Left ventricle myocardium inferior (tissue), 1 donor: ENCODE measurements around the gene ABLIM1. TPM values are rescaled to one million over a fixed set of nuclear protein-coding genes. Genes with fewer than 3 reads are reported as not detected.

ENCODE experiments used
- DNase-seq: peaks from one replicate; pipeline ENCODE4 v3.0.0-alpha.2; 2020
- H3K27ac ChIP-seq: fragments of 200-600 bp; replicated peaks from 2 replicates; pipeline ENCODE4 v1.8.0; 2021
- H3K27me3 ChIP-seq: fragments of 200-600 bp; 2 replicates; pipeline ENCODE4 v1.8.0; 2021; ENCODE audit warnings: low read depth
- H3K36me3 ChIP-seq: fragments of 200-600 bp; 2 replicates; pipeline ENCODE4 v1.8.0; 2021
- H3K4me1 ChIP-seq: fragments of 200-600 bp; 2 replicates; pipeline ENCODE4 v1.8.0; 2021
- H3K4me3 ChIP-seq: fragments of 200-600 bp; 2 replicates; pipeline ENCODE4 v1.8.0; 2021; ENCODE audit warnings: mild to moderate bottlenecking, moderate library complexity
- H3K9me3 ChIP-seq: fragments of 200-600 bp; replicated peaks from 2 replicates; pipeline ENCODE4 v1.8.0; 2021
- CTCF ChIP-seq: fragments of 200-600 bp; IDR thresholded peaks from 2 replicates; pipeline ENCODE4 v1.8.0; 2021; ENCODE audit warnings: antibody characterized with exemption, mild to moderate bottlenecking, borderline replicate concordance
- intact Hi-C: fragments of 100-400 bp; cut with micrococcal nuclease; formaldehyde crosslinking; loops from one replicate; pipeline ENCODE4 v1.11.0; 2022
- total RNA-seq: library from RNA; stranded (reverse); fragmentation: NEBNext Ultra II Directional; extraction: Animal tissue kit (Norgen Biotek cat#: 25700); gene quantifications from one replicate; pipeline ENCODE4 v1.2.1, GENCODE V29; 2021
- donor health status: DM: no; HTN: yes; CAD: no; lungs with severe emphysema.

The ABLIM1 gene
- total RNA-seq, 1 donor from 2014 or later: 674 TPM

DNA sequence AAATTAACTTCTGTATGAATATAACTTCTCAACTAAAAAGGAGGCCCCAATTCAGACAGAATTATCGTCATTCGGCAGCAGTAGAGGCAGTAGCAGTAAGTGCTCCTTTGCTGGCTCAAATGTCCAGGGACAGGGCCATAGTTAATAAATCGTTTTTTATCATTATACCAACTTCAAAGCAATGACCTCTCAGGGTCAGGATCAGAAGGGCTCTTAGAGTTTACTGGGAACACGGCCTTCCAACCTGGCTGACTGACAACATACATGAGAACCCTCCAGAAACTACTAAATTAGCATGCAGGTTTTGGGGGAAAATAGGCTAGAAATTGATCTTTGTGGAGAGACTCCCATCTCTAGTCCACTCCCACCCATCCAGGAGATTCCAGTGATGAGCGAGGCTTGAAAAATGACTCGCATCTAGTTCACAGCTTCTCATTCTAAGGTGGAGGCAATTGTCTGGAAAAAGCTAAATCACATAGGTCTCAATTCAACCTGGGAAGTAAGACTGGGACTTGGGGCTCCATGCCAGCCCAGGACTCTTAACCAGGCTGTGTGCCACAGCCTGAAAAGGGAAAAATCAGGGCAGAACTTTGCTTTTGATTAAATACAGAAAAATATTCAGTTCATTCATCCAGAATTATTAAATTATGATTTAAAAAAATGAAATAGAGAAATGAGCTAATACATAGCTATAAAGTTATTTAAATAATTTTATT lies 84.6 kb downstream of the ABLIM1 start:
- Histone ChIP-seq H3K4me3 (peak overlapping the region; percentile 28), H3K4me1 (peaks cover 86% of the 10 kb centered on the region), H3K9me3 (no peaks in the 10 kb centered on the region), H3K27me3 (no peaks in the 10 kb centered on the region), H3K27ac (peak overlapping the region; percentile 67), H3K36me3 (peaks cover 58% of the 10 kb centered on the region)
- DNase-seq: no peak
- no peak for TF ChIP-seq CTCF
- intact Hi-C loops: no loop called here

DNA sequence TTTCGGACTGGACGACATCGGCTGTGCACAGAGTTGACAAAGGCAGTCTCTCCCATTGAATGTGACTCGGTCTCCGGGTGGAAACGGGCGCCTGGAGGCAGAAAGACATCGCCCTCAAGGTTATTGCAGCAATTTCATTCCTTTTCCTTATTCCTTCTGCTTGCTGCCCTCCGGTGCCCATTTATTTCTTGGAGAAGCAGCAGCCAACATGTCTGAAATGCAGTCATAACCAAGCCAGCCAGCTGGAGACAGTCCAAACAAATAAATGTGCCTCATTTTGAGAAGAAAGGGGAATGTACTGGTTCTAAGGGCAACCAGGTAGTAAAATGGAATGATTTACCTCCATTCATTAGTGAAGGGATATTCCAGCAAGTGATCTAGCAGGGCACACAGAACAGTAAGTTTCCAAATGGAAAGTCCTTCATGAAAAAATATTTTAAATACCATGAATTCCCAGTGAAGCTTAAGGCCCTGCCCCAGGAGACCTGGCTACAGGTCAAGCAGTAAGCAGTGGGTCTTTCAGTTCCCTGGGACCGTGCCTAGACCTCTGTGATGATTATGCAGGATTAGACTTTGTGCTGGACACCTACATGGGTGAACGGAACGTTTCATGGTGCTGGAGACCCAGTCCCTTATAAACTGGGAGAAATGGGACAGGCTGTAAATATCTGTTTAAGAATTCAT lies 86.6 kb downstream of the ABLIM1 start:
- Histone ChIP-seq H3K4me3 (no peak overlapping the region), H3K36me3 (peaks cover 66% of the 10 kb centered on the region), H3K27me3 (no peaks in the 10 kb centered on the region), H3K27ac (peak overlapping the region; percentile 67), H3K4me1 (peaks cover 76% of the 10 kb centered on the region), H3K9me3 (no peaks in the 10 kb centered on the region)
- no peak for TF ChIP-seq CTCF
- DNase-seq: no peak
- intact Hi-C loops: no loop called here

GRCh38 chr10:114566064-114566463 lies 92.0 kb downstream of the ABLIM1 start:
- no peak for TF ChIP-seq CTCF
- peaks cover 63% of the 10 kb centered on the region for H3K36me3 ChIP-seq
- no peaks in the 10 kb centered on the region for H3K9me3 ChIP-seq
- no peaks in the 10 kb centered on the region for H3K27me3 ChIP-seq
- intact Hi-C loops: loop anchor here (10.0 kb wide), 1 partner anchor 59 kb away; no protein-coding TSS in a partner anchor
- H3K27ac ChIP-seq: no peak overlapping the region
- no peak for DNase-seq
- H3K4me1 ChIP-seq: peaks cover 71% of the 10 kb centered on the region
- H3K4me3 ChIP-seq: no peak overlapping the region

GRCh38 chr10:114565066-114565465 lies 93.0 kb downstream of the ABLIM1 start:
- Histone ChIP-seq H3K27ac (peak overlapping the region; percentile 52), H3K27me3 (no peaks in the 10 kb centered on the region), H3K36me3 (peaks cover 59% of the 10 kb centered on the region), H3K9me3 (no peaks in the 10 kb centered on the region), H3K4me1 (peaks cover 74% of the 10 kb centered on the region), H3K4me3 (no peak overlapping the region)
- no peak for DNase-seq
- intact Hi-C loops: loop anchor here (10.0 kb wide), 1 partner anchor 60 kb away; no protein-coding TSS in a partner anchor
- no peak for TF ChIP-seq CTCF

DNA sequence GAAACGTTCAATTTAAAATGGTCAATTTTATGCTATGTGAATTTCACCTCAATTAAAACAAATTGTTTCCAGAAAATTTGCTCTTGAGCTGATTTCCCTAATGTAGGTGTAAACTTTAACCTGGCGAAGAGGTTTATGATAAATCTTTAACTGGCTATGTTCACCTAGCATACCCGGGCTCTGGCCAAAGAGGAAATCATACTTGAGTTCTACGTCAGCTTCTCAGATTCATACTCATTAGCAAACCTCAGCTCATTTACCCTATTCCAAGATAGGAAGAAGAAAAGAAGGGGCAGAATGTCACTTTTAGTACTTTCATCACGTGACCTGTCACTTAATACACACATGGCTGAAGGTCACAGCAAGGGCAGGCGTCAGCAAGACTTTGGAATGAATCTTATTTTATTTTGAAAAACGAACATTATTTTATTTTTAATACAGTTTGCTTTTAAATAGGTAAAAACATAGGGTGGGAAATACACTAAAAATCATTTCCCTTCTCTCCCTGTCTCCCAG lies 97.0 kb downstream of the ABLIM1 start:
- H3K27me3 ChIP-seq: no peaks in the 10 kb centered on the region
- H3K4me1 ChIP-seq: peaks cover 97% of the 10 kb centered on the region
- no peak for TF ChIP-seq CTCF
- H3K27ac ChIP-seq: peak overlapping the region; percentile 43
- no peak for DNase-seq
- H3K4me3 ChIP-seq: no peak overlapping the region
- intact Hi-C loops: loop anchor here (10.0 kb wide), 1 partner anchor 64 kb away; no protein-coding TSS in a partner anchor
- peaks cover 49% of the 10 kb centered on the region for H3K36me3 ChIP-seq
- H3K9me3 ChIP-seq: peaks cover 8% of the 10 kb centered on the region
